ENCODE measurements around the gene TMEM26. TPM values are rescaled to one million over a fixed set of nuclear protein-coding genes. Genes with fewer than 3 reads are reported as not detected.
A peak's percentile ranks its signal among the peaks of the same experiment; 100 is the strongest.

TMEM26 gene
- total and polyA plus RNA-seq, 2 experiments from 2014 or later, result 1.0 to 1.9 TPM

DNA sequence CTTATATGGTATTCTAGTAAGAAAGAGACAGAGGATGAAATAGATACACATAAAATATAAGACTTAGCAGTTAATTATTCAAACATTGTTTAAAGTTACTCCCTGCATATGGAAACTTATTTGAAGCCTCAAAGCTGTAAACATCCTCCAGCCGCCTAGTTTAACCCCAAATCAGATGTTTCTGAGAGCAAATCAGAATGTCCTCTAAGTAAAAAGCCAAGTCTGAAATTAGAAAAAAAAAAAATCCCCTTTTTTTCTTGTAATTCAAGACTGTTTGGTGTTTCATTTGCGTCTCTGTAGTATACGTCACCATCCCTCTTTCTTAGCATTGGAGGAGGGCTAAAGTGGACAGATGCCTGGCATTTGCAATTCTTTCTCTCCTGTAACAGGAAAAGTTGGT is 46.4 kb downstream of the TMEM26 start:
- H2AFZ ChIP-seq, result no peak overlapping the region
- H3K27ac ChIP-seq (ENCODE audit: low read depth), result no peak overlapping the region
- H3K4me1 ChIP-seq (ENCODE audit: insufficient read depth), result peaks cover 36% of the 10 kb centered on the region
- TF ChIP-seq NANOG (IDR thresholded peaks at IDR 0.05; ENCODE audit: borderline replicate concordance), result no peak
- TF ChIP-seq, protein P1, sequence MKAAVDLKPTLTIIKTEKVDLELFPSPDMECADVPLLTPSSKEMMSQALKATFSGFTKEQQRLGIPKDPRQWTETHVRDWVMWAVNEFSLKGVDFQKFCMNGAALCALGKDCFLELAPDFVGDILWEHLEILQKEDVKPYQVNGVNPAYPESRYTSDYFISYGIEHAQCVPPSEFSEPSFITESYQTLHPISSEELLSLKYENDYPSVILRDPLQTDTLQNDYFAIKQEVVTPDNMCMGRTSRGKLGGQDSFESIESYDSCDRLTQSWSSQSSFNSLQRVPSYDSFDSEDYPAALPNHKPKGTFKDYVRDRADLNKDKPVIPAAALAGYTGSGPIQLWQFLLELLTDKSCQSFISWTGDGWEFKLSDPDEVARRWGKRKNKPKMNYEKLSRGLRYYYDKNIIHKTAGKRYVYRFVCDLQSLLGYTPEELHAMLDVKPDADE (IDR thresholded peaks at IDR 0.05), result no peak
- no peak for TF ChIP-seq ZNF331 (CRISPR knock-in tag; IDR thresholded peaks at IDR 0.05; ENCODE audit: low read depth)
- TF ChIP-seq ZNF114 (CRISPR knock-in tag; IDR thresholded peaks at IDR 0.05), result no peak
- TF ChIP-seq STAT1 (IDR thresholded peaks at IDR 0.05; ENCODE audit: unreplicated experiment), result no peak
- no peak for TF ChIP-seq JUNB (IDR thresholded peaks at IDR 0.05; ENCODE audit: unreplicated experiment)
- no peak for TF ChIP-seq EZH2 (IDR thresholded peaks at IDR 0.05; ENCODE audit: low read depth, unreplicated experiment)
- no peaks in the 10 kb centered on the region for H3K9me2 ChIP-seq (ENCODE audit: insufficient read depth)
- ATAC-seq (no peak), DNase-seq (ENCODE audit: low spot score) (no peak)
- H3K4me2 ChIP-seq, result 0 out of 2 replicates have a peak overlapping the region, but pooled peaks have one; percentile 10
- H3K4me3 Mint-ChIP-seq, result peak overlapping the region; percentile 16; the same call in 1 of the 3 replicates
- H3K79me2 ChIP-seq (replicated peaks; ENCODE audit: insufficient read depth), result no peaks in the 10 kb centered on the region
- no peaks in the 10 kb centered on the region for H4K20me1 ChIP-seq (replicated peaks; ENCODE audit: insufficient read depth)
- H3K4me1 Mint-ChIP-seq, result peaks cover 45% of the 10 kb centered on the region
- H3K27ac Mint-ChIP-seq, result peak overlapping the region; percentile 89; the same call in 1 of the 2 replicates
- H3K36me3 ChIP-seq (ENCODE audit: insufficient read depth), result no peaks in the 10 kb centered on the region
- no peak overlapping the region for H3K4me3 ChIP-seq
- H3K27me3 Mint-ChIP-seq (ENCODE audit: insufficient read depth, low read depth, poor library complexity), result no peaks in the 10 kb centered on the region
- no peaks in the 10 kb centered on the region for H3K9me3 Mint-ChIP-seq
- H3K36me3 Mint-ChIP-seq (ENCODE audit: low read depth), result peaks cover 25% of the 10 kb centered on the region
- no peaks in the 10 kb centered on the region for H3F3A ChIP-seq (replicated peaks; ENCODE audit: low read depth)
- no peaks in the 10 kb centered on the region for H3K27me3 ChIP-seq (ENCODE audit: insufficient read depth)

DNA sequence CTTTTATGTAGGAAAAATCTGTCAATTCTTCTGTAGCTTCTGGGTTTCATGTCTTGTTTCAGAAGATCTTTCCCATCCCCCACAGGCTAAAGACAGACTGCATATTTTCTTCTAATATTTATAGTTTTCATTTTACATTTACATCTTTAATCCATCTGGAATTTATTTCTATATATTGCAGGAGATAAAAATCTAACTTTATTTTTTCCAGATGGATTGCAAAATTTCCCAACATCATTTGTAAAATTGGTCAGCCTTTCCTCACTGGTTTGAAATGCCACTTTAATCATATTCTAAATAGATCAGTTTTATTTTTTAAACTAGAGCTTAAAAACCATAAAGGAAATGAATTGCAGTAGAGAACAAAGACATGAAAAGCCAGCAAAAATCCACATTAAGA is 46.9 kb downstream of the TMEM26 start:
- peaks cover 22% of the 10 kb centered on the region for H3K36me3 Mint-ChIP-seq (ENCODE audit: low read depth)
- TF ChIP-seq EZH2 (IDR thresholded peaks at IDR 0.05; ENCODE audit: low read depth, unreplicated experiment) (no peak), ZNF331 (CRISPR knock-in tag; IDR thresholded peaks at IDR 0.05; ENCODE audit: low read depth) (no peak), ZNF114 (CRISPR knock-in tag; IDR thresholded peaks at IDR 0.05) (no peak), STAT1 (IDR thresholded peaks at IDR 0.05; ENCODE audit: unreplicated experiment) (no peak), NANOG (IDR thresholded peaks at IDR 0.05; ENCODE audit: borderline replicate concordance) (no peak), JUNB (IDR thresholded peaks at IDR 0.05; ENCODE audit: unreplicated experiment) (no peak), EZH2phosphoT487 (IDR thresholded peaks at IDR 0.05; ENCODE audit: unreplicated experiment) (no peak), CREB1 (CRISPR knock-in tag; IDR thresholded peaks at IDR 0.05; ENCODE audit: low read depth) (no peak)
- TF ChIP-seq, protein P2, sequence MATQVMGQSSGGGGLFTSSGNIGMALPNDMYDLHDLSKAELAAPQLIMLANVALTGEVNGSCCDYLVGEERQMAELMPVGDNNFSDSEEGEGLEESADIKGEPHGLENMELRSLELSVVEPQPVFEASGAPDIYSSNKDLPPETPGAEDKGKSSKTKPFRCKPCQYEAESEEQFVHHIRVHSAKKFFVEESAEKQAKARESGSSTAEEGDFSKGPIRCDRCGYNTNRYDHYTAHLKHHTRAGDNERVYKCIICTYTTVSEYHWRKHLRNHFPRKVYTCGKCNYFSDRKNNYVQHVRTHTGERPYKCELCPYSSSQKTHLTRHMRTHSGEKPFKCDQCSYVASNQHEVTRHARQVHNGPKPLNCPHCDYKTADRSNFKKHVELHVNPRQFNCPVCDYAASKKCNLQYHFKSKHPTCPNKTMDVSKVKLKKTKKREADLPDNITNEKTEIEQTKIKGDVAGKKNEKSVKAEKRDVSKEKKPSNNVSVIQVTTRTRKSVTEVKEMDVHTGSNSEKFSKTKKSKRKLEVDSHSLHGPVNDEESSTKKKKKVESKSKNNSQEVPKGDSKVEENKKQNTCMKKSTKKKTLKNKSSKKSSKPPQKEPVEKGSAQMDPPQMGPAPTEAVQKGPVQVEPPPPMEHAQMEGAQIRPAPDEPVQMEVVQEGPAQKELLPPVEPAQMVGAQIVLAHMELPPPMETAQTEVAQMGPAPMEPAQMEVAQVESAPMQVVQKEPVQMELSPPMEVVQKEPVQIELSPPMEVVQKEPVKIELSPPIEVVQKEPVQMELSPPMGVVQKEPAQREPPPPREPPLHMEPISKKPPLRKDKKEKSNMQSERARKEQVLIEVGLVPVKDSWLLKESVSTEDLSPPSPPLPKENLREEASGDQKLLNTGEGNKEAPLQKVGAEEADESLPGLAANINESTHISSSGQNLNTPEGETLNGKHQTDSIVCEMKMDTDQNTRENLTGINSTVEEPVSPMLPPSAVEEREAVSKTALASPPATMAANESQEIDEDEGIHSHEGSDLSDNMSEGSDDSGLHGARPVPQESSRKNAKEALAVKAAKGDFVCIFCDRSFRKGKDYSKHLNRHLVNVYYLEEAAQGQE (IDR thresholded peaks at IDR 0.05; ENCODE audit: unreplicated experiment), result no peak
- TF ChIP-seq, protein P3, sequence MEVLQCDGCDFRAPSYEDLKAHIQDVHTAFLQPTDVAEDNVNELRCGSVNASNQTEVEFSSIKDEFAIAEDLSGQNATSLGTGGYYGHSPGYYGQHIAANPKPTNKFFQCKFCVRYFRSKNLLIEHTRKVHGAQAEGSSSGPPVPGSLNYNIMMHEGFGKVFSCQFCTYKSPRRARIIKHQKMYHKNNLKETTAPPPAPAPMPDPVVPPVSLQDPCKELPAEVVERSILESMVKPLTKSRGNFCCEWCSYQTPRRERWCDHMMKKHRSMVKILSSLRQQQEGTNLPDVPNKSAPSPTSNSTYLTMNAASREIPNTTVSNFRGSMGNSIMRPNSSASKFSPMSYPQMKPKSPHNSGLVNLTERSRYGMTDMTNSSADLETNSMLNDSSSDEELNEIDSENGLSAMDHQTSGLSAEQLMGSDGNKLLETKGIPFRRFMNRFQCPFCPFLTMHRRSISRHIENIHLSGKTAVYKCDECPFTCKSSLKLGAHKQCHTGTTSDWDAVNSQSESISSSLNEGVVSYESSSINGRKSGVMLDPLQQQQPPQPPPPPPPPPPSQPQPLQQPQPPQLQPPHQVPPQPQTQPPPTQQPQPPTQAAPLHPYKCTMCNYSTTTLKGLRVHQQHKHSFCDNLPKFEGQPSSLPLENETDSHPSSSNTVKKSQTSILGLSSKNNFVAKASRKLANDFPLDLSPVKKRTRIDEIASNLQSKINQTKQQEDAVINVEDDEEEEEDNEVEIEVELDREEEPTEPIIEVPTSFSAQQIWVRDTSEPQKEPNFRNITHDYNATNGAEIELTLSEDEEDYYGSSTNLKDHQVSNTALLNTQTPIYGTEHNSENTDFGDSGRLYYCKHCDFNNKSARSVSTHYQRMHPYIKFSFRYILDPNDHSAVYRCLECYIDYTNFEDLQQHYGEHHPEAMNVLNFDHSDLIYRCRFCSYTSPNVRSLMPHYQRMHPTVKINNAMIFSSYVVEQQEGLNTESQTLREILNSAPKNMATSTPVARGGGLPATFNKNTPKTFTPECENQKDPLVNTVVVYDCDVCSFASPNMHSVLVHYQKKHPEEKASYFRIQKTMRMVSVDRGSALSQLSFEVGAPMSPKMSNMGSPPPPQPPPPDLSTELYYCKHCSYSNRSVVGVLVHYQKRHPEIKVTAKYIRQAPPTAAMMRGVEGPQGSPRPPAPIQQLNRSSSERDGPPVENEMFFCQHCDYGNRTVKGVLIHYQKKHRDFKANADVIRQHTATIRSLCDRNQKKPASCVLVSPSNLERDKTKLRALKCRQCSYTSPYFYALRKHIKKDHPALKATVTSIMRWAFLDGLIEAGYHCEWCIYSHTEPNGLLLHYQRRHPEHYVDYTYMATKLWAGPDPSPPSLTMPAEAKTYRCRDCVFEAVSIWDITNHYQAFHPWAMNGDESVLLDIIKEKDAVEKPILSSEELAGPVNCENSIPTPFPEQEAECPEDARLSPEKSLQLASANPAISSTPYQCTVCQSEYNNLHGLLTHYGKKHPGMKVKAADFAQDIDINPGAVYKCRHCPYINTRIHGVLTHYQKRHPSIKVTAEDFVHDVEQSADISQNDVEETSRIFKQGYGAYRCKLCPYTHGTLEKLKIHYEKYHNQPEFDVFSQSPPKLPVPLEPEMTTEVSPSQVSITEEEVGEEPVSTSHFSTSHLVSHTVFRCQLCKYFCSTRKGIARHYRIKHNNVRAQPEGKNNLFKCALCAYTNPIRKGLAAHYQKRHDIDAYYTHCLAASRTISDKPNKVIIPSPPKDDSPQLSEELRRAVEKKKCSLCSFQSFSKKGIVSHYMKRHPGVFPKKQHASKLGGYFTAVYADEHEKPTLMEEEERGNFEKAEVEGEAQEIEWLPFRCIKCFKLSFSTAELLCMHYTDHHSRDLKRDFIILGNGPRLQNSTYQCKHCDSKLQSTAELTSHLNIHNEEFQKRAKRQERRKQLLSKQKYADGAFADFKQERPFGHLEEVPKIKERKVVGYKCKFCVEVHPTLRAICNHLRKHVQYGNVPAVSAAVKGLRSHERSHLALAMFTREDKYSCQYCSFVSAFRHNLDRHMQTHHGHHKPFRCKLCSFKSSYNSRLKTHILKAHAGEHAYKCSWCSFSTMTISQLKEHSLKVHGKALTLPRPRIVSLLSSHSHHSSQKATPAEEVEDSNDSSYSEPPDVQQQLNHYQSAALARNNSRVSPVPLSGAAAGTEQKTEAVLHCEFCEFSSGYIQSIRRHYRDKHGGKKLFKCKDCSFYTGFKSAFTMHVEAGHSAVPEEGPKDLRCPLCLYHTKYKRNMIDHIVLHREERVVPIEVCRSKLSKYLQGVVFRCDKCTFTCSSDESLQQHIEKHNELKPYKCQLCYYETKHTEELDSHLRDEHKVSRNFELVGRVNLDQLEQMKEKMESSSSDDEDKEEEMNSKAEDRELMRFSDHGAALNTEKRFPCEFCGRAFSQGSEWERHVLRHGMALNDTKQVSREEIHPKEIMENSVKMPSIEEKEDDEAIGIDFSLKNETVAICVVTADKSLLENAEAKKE (CRISPR knock-in tag; IDR thresholded peaks at IDR 0.05), result no peak

More for the DNA sequence above, 46.9 kb downstream of the TMEM26 start:
- H3K4me2 ChIP-seq, result no peak overlapping the region
- H4K20me1 ChIP-seq (replicated peaks; ENCODE audit: insufficient read depth), result no peaks in the 10 kb centered on the region
- H3K9me2 ChIP-seq (ENCODE audit: insufficient read depth), result no peaks in the 10 kb centered on the region; the same call in 1 of the 2 replicates
- Mint-ChIP-seq H3K4me1 (peaks cover 43% of the 10 kb centered on the region), H3K4me3 (no peak overlapping the region), H3K27ac (peak overlapping the region; percentile 35; the same call in 1 of the 2 replicates), H3K27me3 (ENCODE audit: insufficient read depth, low read depth, poor library complexity) (no peaks in the 10 kb centered on the region), H3K9me3 (no peaks in the 10 kb centered on the region)
- H3K36me3 ChIP-seq (ENCODE audit: insufficient read depth), result no peaks in the 10 kb centered on the region
- peaks cover 31% of the 10 kb centered on the region for H3K4me1 ChIP-seq (ENCODE audit: insufficient read depth)
- H2AFZ ChIP-seq, result no peak overlapping the region
- no peaks in the 10 kb centered on the region for H3K27me3 ChIP-seq (ENCODE audit: insufficient read depth)
- H3K27ac ChIP-seq (ENCODE audit: low read depth), result no peak overlapping the region
- no peak overlapping the region for H3K4me3 ChIP-seq
- no peaks in the 10 kb centered on the region for H3K79me2 ChIP-seq (replicated peaks; ENCODE audit: insufficient read depth)
- H3F3A ChIP-seq (replicated peaks; ENCODE audit: low read depth), result no peaks in the 10 kb centered on the region
- DNase-seq (ENCODE audit: low spot score), result no peak
- ATAC-seq, result no peak

All from GM23338 (cell line).